Nucleus accumbens (tissue), 56 donors: ENCODE data around the gene FBXL13.
A peak's percentile ranks its signal among the peaks of the same experiment; 100 is the strongest.
"Not testable (repeated sequence)": the region's sequence is repeated elsewhere in the genome, so short reads cannot be mapped to it uniquely, and the experiment has no call there.

ENCODE experiments used
- DNase-seq, 56 donors: peaks; one replicate each; lab custom pipeline; 2025; lab: John Stamatoyannopoulos, UW

FBXL13 gene

GRCh38 chr7:103082497-103082896 is 7.9 kb upstream of the FBXL13 start:
- no peak for DNase-seq

DNA sequence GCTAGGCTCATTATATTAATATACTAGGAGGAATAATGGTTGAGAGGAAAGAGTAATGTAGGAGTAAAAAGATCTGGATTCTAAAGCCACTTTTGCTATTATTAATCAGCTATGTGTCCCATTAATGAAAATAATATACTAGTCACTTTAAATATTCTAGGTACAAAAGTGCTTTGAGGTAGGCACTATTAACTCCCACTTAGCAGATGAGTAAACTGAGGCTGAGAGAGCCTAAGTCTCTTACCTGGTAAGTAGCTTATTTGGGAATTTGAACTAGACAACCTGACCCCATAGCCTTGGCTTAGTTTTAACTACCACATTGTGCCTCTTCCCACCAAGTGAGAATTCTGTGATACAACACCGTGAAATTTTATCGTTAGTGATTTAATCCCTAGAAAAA is 6.3 kb upstream of the FBXL13 start:
- no peak for DNase-seq

- DNase-seq: no peak
Observed at GRCh38 chr7:103079836-103080235, 5.2 kb upstream of the FBXL13 start.

DNA sequence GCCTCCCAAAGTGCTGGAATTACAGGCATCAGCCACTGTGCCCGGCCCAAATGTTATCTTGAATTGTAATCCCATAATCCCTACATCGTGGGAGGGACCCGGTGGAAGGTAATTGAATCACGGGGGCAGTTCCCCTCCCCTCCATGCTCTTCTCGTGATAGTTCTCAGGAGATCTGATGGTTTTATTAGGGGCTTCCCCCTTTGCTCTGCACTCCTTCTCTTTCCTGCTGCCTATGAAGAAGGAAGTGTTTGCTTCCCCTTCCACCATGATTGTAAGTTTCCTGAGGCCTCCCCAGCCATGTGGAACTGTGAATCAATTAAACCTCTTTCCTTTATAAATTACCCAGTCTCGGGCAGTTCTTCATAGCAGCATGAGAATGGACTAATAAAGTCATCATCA is 3.6 kb upstream of the FBXL13 start:
- DNase-seq: not testable (repeated sequence)

DNA sequence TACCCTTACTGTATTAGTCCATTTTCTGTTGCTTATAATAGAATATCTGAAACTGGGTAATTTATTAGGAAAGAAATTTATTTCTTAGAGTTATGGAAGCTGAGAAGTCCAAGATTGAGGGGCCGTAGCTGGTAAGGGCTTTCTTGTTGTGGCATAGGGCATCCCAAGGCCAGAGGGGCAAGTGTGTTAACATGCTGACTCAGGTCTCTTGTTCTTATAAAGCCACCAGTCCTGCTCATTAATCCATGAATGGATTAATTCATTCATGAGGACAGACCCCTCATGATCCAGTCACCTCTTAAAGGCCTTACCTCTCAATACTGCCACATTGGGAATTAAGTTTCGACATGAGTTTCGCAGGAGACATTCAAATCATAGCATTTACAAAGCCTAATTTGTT is 2.7 kb upstream of the FBXL13 start:
- DNase-seq: no peak

GRCh38 chr7:103076764-103077163 is 2.2 kb upstream of the FBXL13 start:
- DNase-seq: peak in 8 of 56 donors; percentile 3 to 27 (median 7)

DNA sequence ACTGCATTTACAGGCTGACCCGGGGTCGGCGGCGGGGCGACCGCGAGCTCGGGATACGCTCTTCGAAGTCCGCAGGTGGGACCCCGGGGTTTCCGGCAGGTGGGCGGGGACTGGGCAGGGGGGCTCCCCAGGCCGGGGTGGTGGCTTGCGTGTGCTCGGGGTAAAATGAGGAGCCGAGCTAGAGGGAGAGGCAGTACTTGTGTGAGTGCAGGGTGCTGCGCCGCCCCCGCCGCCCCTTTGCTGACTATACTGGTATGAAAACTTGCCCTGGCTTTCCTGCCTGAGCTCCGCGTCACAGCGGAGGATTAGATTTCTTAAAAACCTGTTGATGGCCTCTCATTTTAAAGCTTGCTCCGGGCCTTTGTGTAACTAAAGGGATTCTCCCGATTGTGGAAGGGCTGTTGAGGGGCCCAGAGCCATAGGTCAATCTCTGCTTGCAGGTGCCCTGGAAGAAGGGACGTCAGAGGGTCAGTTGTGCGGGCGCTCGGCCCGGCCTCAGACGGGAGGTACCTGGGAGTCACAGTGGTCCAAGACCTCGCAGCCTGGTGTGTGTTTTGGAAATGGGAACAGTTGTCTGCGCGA is 832 bp upstream of the FBXL13 start:
- peak in 44 of 56 donors; percentile 5 to 76 (median 54) for DNase-seq

DNA sequence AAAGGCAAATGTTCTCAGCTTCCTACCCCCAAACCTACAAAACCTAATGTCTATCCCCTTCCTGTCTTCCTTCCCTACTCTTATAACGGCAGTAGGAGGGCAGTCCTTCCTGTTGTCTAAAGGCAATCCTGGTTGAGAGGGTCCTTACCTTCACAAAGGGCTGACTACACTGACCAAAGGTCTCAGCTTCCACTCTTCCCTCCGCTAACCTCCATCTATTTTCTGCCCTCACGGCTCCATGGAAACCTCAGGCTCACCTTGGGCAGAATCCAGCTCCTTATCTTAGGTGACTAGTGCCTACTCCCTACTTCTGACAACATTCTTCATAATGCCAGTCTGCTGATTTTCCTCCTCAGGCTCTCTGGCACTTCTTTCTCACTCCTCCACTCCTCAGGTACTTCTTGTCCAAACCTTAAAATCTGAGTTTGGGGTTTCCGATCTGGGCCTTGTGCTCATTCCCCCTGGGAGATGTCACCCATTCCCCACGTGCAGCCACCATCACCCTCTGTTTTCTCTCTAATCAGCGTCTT is 542 bp downstream of the FBXL13 start:
- DNase-seq: no peak

DNA sequence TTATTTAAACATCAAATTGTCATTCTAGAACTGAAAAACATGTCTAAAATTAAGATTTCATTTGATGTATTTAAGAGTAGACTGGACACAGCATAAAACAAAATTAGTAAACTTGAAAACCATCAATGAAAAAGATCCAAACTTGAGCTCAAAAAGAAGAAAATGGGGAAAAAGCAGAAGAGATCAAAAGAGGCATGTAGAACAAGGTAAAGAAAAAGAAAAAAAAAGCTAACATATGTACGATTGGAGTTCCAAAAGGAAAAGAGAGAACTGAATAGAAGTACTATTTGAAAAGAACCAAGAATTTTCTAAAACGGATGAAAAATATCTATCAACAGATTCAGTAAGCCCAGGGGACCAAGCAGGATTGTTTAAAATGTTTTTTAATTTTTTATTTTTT is 3.6 kb downstream of the FBXL13 start:
- DNase-seq: no peak

DNA sequence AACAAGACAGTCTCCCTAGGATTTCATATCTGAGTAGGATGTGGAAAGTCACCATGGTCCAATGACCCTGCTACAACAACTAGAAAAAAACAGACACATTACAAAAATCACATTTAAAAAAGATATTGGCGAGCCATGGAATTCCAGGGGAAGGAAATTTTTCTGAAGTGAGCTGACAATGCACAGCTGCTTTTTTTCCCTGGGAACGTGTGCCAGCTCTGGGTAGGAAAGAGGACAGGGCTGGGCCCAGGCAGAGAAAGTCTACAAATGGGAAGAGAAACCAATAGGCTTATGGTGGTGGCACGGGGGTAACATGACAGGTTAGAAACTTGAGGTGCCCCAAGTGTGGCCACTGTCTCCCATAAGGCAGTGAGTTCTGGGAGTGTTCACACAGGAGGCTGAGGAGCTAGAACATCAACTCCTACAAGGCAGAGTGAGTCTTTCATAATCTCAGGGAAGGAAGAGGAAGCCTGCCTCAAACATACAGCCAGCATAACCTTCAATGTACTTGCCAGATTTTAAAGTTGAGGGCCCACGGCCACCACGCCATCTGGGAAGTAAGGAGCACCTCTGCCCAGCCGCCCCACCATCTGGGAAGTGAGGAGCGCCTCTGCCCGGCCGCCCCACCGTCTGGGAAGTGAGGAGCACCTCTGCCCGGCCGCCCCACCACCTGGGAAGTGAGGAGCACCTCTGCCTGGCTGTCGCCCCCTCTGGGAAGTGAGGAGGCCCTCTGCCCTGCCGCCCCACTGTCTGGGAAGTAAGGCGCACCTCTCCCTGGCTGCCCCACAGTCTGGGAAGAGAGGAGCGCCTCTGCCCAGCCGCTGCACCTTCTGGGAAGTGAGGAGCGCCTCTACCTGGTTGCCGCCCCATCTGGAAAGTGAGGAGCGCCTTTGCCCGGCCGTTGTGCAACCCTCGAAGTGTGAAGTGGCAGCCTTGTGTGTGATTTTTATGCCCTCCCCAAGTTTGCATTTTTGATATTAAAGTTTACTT is 5.9 kb downstream of the FBXL13 start:
- no peak for DNase-seq

- DNase-seq: peak in 3 of 56 donors; percentile 2 to 16 (median 5)
Observed at GRCh38 chr7:103065667-103066066, 8.9 kb downstream of the FBXL13 start.

- no peak for DNase-seq
Observed at GRCh38 chr7:103063895-103064294, 10.7 kb downstream of the FBXL13 start.

- no peak for DNase-seq
Observed at GRCh38 chr7:103059471-103059870, 15.1 kb downstream of the FBXL13 start.

DNA sequence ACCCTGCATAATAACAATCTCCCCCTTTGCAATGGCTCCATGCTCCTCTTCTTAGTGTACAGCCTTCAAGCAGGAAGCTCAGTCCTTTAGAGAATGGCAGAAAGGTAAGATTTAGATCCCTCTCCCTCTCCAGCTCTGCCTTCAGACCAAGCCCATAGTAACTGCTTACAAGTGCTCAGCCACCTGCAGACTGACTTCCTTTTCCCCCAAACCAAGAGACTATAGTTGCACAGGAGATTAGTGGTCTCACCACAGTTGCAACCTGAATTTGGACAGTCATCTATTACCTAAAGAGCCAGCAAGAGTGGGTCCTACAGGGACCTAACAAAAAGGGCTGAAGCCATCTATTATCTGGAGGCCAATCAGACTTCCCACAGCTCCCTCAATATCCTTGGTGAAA is 16.5 kb downstream of the FBXL13 start:
- no peak for DNase-seq

DNA sequence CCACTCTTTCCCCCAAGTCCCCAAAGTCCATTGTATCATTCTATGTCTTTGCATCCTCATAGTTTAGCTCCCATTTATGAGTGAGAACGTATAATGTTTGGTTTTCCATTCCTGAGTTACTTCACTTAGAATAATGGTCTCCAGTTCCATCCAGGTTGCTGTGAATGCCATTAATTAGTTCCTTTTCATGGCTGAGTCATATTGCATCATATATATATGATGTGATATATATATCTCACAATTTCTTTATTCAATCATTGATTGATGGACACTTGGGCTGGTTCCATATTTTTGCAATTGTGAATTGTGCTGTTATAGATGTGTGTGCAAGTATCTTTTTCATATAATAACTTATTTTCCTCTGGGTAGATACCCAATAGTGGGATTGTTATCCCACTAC is 18.6 kb downstream of the FBXL13 start:
- not testable (repeated sequence) for DNase-seq

DNA sequence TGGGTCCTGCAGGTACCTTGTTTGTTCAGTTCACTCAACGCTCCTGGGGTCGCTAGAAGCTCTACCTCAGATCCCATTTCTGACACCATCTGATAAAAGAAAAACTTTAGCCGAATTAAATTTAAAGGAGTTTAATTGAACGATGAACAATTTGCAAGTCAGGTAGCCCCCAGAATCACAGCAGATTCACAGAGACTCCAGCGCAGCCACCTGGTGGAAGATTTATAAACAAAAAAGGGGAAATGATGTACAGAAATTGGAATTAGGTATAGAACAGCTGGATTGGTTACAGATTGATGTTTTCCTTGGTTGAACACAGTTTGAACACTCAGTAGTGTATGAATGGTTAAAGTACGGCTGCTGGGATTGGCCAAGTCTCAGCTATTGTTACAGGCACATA is 23.1 kb downstream of the FBXL13 start:
- DNase-seq: no peak

GRCh38 chr7:103048833-103049232 is 25.8 kb downstream of the FBXL13 start:
- no peak for DNase-seq

DNA sequence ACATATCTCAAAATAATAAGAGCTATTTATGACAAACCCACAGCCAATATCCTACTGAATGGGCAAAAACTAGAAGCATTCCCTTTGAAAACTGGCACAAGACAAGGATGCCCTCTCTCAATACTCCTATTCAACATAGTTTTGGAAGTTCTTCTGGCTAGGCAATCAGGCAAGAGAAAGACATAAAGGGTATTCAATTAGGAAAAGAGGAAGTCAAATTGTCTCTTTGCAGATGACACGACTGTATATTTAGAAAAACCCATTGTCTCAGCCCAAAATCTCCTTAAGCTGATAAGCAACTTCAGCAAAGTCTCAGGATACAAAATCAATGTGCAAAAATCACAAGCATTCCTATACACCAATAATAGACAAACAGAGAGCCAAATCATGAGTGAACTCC is 32.8 kb downstream of the FBXL13 start:
- not testable (repeated sequence) for DNase-seq

- DNase-seq: not testable (repeated sequence)
Observed at GRCh38 chr7:103037823-103038739, 36.5 kb downstream of the FBXL13 start.

DNA sequence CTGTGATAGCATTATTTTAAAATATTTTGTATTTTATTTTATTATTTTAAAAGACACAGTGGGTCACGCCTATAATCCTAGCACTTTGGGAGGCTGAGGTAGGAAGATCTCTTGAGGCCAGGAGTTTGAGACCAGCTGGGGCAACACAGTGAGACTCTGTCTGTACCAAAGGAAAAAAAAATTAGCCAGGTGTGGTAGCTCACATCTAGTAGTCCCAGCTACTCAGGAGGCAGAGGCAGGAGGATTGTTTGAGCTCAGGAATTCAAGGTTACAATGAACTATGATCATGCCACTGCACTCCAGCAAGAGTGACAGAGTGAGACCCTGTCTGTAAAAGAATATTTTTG is 37.1 kb downstream of the FBXL13 start:
- DNase-seq: no peak

GRCh38 chr7:103034318-103034717 is 40.3 kb downstream of the FBXL13 start:
- not testable (repeated sequence) for DNase-seq
